Fibroblast of lung (primary cell): ENCODE measurements around the gene EHMT1.

Experiments
- CTCF ChIP-seq, 2 donors: IDR thresholded peaks in 1 of 2; conservative IDR thresholded peaks in 1 of 2; 1 replicate in 1 of 2; 2 replicates in 1 of 2; pipeline ENCODE4 v1.5.1; 2011 to 2012; ENCODE audit warnings: low read length in 2 of 2, control low read depth in 1 of 2, inconsistent platforms in 1 of 2, low read depth in 1 of 2, mild to moderate bottlenecking in 1 of 2
- EZH2 ChIP-seq: IDR thresholded peaks from 2 replicates; pipeline ENCODE4 v1.5.1; 2012; ENCODE audit warnings: low read length, control low read depth, mild to moderate bottlenecking; ENCODE audit errors: missing control alignments

DNA sequence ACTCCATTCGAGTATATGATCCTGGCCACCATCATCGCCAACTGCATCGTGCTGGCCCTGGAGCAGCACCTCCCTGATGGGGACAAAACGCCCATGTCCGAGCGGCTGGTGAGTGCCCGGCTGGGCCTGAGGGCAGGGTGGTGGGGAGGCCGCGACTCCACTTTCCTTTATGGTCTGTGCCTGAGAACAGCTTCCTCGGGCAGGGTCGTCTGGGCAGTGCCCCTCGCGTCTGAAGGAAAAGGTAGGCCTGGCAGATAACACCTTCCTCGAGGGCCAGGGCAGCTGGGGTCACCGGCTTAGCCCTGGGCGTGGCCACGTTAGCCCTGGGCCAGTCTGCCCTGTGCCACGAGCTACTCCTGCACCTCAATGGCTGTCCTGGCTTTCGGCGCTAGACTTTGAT, 260.2 kb downstream of the EHMT1 start:
- TF ChIP-seq CTCF (conservative IDR thresholded peaks at IDR 0.05 in 1 of 2, IDR thresholded peaks at IDR 0.05 in 1 of 2; ENCODE audit: low read depth in 1 of 2, low read length in 2 of 2), result no peak
- no peak for TF ChIP-seq EZH2
